K562 (cell line): ENCODE results near the gene EPS8. TPM values are rescaled to one million over a fixed set of nuclear protein-coding genes. Genes with fewer than 3 reads are reported as not detected.

ENCODE experiments used
- CEBPB ChIP-seq: fragments of 450-650 bp; IDR thresholded peaks from 2 replicates; pipeline ENCODE4 v1.6.1; 2016; ENCODE audit warnings: missing genetic modification characterization, missing compliant biosample characterization
- HIVEP1 ChIP-seq: fragments of 250-450 bp; sonication (Bioruptor Pico); IDR thresholded peaks from 2 replicates; pipeline ENCODE4 v1.4.0; 2020; ENCODE audit warnings: mild to moderate bottlenecking
- RAD21 ChIP-seq, 2 experiments: fragments of 250-450 bp in 1 of 2; fragments of 450-650 bp in 1 of 2; sonication (Bioruptor Pico) in 1 of 2; formaldehyde crosslinking in 1 of 2; IDR thresholded peaks in 1 of 2; conservative IDR thresholded peaks in 1 of 2; 2 replicates each; pipeline versions ENCODE4 v1.4.0 to v1.8.0; 2020 to 2022; ENCODE audit warnings: mild to moderate bottlenecking in 2 of 2, moderate library complexity in 1 of 2
- RBFOX2 ChIP-seq: fragments of 200-400 bp; formaldehyde crosslinking; IDR thresholded peaks from 2 replicates; pipeline ENCODE4 v1.6.1; 2017; ENCODE audit warnings: low read depth, mild to moderate bottlenecking, low read length, moderate library complexity
- polyA plus RNA-seq, 8 experiments: library from polyadenylated mRNA; depleted of rRNA in 4 of 8; stranded (reverse) in 5 of 8; unstranded in 3 of 8; fragments of >200 nt; fragmentation: Nextera tagmentation in 2 of 8; fragmentation: Illumina TruSeq in 1 of 8; extraction: Ambion mirVana in 2 of 8; extraction: Trizol in 1 of 8; gene quantifications; 2 replicates each; pipeline versions ENCODE4 v1.2.1 to v1.2.3, GENCODE V29; 2011 to 2014; ENCODE audit warnings: inconsistent platforms in 1 of 8, missing spikeins in 1 of 8
- total RNA-seq, 7 experiments: library from RNA; depleted of rRNA in 6 of 7; stranded (reverse); fragments of >200 nt in 6 of 7; fragmentation: Illumina TruSeq in 2 of 7; extraction: Trizol in 2 of 7; gene quantifications; 2 replicates each; pipeline versions ENCODE4 v1.2.1 to v1.2.3, GENCODE V29; 2011 to 2021; ENCODE audit warnings: low replicate concordance in 1 of 7
- TF ChIP-seq, protein P1 (sequence below): IDR thresholded peaks from 2 replicates; pipeline ENCODE4 v1.6.1; 2012; ENCODE audit warnings: low read depth, low read length, improper control_type of control experiment, borderline replicate concordance
- TF ChIP-seq, protein P2 (sequence below): fragments of 450-650 bp; IDR thresholded peaks from 2 replicates; pipeline ENCODE4 v1.6.1; 2018; ENCODE audit not compliant: partially characterized antibody

EPS8 gene
- total and polyA plus RNA-seq, 9 of the 15 experiments (the other 6 are each of a cell fraction or from before 2014, with no cell fraction given) = 0.10 to 1.9 (median 0.33) TPM

DNA sequence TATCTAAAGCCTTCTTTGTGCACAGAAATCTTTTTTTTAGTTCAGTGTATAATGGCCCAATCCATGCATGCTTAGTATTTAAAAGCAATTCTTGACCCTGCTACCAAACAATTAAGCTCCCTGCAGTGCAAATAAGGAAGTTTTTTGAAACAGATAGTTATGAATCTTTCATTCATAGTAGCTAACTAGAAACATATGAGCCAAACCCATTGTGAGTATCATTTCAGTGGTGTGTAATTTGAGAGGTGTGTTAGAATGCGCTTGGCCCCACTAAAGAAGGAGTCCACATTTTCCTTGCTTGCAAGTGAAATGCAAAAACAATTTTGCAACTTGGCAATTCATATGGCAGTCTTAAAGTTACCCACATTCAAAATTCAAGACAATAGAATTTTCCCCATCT, 14.4 kb downstream of the EPS8 start (continued):
- TF ChIP-seq RAD21 (CRISPR knock-in tag; conservative IDR thresholded peaks at IDR 0.05 in 1 of 2, IDR thresholded peaks at IDR 0.05 in 1 of 2) (no peak), RBFOX2 (no peak), CEBPB (tag) (no peak), HIVEP1 (CRISPR knock-in tag) (no peak)
- TF ChIP-seq, protein P1, sequence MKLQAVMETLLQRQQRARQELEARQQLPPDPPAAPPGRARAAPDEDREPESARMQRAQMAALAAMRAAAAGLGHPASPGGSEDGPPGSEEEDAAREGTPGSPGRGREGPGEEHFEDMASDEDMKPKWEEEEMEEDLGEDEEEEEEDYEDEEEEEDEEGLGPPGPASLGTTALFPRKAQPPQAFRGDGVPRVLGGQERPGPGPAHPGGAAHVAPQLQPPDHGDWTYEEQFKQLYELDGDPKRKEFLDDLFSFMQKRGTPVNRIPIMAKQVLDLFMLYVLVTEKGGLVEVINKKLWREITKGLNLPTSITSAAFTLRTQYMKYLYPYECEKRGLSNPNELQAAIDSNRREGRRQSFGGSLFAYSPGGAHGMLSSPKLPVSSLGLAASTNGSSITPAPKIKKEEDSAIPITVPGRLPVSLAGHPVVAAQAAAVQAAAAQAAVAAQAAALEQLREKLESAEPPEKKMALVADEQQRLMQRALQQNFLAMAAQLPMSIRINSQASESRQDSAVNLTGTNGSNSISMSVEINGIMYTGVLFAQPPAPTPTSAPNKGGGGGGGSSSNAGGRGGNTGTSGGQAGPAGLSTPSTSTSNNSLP = no peak
- TF ChIP-seq, protein P2, sequence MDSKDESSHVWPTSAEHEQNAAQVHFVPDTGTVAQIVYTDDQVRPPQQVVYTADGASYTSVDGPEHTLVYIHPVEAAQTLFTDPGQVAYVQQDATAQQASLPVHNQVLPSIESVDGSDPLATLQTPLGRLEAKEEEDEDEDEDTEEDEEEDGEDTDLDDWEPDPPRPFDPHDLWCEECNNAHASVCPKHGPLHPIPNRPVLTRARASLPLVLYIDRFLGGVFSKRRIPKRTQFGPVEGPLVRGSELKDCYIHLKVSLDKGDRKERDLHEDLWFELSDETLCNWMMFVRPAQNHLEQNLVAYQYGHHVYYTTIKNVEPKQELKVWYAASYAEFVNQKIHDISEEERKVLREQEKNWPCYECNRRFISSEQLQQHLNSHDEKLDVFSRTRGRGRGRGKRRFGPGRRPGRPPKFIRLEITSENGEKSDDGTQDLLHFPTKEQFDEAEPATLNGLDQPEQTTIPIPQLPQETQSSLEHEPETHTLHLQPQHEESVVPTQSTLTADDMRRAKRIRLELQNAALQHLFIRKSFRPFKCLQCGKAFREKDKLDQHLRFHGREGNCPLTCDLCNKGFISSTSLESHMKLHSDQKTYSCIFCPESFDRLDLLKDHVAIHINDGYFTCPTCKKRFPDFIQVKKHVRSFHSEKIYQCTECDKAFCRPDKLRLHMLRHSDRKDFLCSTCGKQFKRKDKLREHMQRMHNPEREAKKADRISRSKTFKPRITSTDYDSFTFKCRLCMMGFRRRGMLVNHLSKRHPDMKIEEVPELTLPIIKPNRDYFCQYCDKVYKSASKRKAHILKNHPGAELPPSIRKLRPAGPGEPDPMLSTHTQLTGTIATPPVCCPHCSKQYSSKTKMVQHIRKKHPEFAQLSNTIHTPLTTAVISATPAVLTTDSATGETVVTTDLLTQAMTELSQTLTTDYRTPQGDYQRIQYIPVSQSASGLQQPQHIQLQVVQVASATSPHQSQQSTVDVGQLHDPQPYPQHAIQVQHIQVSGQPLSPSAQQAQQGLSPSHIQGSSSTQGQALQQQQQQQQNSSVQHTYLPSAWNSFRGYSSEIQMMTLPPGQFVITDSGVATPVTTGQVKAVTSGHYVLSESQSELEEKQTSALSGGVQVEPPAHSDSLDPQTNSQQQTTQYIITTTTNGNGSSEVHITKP = no peak
